ENCODE measurements around the gene SLC27A2.

SLC27A2 gene

DNA sequence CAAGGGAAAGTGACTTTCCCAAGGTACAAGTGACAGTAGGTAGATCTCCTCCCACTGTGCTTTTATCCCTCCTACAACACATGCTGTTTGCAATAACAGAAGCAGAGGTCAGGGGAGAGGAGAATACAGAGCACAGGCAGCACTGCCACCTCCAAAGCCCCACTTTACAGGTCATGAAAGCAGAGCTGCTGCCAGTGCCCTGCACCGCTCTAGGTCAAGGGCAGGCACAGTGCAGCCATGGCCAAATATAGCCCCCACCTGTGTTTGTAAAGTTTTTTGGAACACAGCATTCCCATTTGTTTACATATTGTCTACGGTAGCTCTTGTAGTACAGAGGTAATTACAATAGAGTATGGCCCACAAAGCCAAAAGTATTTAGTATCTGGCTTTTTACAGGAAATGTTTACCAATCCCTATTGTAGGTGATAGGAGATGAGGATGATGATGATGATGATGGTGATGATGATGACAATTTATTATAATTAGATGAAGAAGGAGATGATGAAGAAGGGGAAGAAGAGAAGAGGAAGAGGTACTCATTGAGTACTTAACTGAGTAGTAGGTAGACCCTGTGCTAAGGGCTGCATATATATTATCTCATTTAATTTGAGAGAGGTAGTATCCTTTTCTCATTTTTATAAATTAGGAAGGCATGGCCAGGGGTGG is 63.1 kb downstream of the SLC27A2 start:
- no peak for DNase-seq

DNA sequence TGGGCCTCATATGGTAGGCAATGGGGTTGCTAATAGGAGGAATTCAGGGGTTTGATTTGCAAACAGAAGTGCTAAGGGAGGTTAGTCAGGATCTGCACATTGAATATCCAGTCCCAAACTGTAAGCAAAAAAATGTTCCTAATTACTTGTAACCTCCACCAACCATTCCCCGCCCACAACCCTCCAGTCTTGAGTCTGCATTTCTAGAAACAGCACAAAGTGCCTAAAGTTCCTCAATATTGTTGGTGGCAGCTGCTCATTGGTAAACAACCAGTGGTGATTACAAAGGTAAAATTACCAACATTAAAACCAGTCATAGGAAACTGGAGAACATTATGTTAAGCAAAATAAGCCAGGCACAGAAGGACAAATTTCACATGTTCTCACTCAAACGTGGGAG is 64.6 kb downstream of the SLC27A2 start:
- no peak for DNase-seq

DNA sequence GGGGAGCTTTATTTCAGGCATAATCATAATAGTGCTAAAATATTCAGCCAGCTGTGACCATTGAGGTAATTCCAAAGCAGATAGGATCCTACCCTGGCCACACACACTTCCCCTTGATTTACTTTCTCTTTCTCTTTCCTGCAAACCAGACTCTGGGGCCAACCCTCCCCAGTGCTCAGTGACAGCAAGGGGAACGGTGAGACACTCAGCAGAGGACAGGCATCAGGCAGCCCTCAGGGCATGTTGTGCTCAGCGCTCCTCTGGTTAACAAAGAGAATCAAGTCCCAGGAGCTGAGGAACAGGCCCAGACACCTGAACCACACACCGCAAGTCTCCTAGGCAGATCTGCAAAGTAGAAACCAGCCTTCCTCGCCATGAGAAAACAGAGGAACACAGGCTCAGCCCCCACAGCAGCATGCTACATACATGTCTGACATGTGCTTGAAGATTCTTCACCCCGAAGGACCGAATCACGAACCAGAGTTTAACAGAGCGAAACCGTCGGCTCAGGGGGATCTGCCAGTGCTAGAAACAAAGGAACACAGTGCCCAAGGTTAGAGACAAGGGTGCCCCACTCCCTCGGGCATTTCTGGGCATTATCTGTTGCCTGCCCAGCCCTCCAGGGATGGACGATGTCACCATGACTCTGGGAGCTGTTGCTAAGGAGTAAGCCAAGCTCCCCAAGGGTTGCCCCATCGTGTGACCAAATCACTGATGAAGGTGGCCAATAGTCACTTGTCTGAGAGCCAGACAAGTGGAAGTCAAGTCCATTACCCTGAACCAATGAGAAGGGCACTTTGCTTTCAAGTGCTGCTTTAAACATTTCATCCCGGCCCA is 66.0 kb downstream of the SLC27A2 start:
- no peak for DNase-seq

DNA sequence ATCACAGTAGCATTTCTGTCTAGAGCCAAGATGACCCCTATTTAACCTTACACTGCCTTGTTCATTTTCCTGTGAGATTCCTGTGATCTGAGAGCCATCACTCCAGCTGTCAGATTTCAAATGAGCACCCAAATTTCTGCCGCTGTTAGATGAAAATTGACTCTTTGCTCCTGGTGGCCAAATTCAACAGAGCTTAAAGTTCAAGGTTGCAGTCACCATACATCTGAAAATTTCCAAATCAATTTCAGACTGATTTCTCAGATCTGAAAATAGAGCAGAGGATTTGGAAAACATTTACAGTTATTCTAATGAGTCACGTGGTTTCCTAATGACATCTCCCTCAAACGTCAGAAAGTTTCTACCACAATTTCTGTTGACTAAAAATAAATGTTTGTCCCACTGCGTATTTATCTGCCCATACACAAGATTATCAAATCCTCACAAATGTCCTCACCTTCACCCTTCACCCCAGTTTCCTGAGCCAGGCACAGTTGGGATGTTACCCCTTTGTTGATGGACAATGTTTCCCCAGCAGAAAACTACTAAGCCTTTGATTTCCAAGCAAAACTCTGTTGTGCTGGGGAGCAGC is 67.1 kb downstream of the SLC27A2 start:
- DNase-seq: no peak

DNA sequence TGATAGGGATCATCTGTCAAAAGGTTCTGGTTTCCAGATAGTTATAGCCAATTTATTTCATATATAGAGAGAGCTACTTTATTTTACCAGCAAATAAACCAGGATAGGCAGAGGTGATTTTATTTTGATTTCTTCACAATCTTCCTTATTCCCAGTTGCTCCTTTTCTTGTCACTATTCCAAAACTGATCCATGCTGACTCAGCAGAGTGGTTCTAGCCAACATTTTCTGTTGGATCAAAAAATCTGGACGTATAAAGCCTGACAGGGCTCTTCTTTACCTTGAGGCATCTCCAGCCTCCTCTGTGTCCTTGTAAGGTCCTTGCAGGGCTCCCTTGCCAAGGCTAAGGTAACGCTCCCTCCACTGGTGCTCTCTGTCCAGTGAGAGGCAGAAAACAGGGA is 67.7 kb downstream of the SLC27A2 start:
- no peak for DNase-seq

DNA sequence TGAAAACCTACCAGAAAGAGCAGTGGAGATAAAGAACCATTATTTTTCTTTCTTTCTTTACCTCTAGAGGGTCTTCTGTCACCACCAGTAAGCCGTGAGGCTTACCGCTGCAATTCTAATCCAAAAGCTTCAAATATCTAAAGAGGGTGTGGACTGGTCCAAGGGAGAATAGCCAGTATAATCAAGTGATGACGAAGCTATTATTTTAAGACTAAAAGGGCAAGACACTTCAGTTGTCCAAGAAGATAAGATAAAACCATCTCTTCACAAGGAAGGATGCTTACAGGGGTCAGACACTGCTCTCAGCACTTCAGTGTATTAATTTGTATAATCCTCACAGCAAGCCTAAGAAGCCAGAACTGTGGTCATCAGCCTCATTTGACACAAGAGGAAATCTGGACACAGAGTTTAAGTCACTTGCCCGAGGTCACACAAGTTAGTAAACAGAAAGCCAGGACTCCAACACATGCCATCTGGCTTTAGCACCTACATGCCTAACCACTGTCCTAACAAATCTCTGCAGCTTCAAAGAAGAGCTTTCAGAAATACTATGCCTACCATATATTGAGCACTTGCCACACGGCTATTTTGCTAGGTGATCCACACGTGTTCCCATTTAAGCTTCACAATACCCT is 68.9 kb downstream of the SLC27A2 start:
- DNase-seq: no peak

DNA sequence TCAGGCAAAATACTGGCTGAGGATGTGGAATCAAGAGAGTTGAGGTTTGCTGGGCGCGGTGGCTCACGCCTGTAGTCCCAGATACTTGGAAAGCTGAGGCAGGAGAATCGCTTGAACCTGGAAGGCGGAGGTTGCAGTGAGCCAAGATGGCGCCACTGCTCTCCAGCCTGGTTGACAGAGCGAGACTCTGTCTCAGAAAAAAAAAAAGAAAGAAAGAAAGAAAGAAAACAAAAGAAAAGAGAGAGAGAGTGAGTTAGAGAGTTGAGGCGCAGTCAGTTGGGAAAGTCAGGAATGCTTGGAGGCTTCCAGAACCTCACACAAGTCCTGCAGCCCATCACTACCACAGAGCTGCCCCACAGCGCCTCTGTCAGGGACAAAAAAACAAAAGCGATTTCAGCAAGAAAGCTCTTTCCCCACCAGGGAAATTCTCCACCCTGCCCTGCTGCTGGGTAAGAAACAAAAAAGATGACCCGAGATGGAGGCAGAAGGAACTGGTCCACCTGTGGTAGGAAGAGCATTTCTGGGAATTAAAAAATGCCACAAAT is 69.7 kb downstream of the SLC27A2 start:
- no peak for DNase-seq

DNA sequence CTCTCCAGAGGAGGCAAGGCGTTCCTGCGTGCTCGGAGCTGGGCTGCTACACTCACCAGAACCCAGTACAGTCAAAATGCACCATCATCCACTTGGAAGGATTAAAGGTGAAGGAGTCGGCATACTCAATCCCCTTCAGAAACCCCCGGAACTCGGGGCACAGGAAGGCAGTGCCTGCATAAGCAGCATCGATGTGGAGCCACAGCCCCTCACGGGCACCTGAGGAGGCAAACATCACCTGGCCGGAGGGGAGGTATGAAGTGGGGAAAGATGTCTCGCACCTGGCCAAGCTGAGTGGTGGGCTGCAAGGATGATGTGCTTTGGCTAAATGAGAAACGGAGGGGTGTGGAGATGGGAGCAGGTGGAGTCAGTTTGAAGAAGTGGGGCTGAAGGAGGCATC is 70.6 kb downstream of the SLC27A2 start:
- DNase-seq: no peak

DNA sequence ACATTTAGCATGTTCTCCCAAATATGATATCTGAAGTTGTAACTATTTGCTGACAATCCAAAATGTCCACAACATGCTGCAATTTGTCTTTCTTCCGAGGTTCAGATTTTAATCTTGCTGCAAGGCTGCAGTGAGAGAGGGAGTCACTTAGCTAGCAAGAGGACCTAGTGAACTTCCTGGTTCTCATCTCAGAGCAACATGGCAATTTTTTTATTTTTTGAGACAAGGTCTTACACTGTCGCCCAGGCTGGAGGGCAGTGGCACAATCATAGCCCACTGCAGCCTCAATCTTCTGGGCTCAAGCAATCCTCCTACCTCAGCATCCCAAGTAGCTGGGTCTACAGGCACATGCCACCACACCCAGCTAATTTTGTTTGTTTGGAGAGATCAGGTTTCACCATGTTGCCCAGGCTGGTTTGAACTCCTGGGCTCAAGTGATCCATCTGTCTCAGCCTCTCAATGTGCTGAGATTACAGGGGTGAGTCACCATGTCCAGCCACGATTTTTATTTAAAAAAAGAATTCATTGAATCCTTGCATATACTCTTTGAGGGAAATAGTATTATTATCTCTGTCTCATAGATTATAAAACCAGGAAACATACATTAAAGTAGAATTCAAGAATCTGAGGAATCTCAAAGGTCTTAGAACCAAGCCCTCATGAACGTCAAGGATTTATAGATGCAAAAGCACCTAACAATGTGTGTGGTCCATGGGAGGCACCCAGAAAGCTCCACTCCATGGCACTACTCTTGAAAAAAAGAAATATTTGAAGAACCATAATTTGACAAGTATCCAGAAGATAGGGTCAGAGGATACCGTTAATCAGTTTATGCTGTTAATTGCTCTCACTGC is 74.4 kb downstream of the SLC27A2 start:
- DNase-seq: no peak

DNA sequence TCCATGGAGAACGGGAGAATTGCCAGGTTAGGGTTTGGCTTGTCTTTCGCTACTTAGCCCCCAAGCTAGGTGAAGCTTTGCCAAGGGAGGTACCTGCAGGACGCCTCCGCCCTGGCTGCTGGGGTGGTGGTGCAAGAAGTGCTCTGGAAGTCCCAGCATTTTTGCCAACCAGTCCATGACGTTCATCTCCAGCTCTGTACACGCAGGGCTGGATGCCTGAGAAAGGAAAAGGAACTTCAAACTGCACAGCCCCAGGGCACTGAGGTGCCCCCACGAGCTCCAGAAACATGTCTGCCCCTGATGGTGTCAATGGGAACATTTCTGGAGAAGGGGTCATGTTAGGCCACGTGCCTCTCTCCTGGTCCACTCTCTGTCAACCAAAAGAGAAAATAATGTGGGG is 75.3 kb downstream of the SLC27A2 start:
- no peak for DNase-seq

DNA sequence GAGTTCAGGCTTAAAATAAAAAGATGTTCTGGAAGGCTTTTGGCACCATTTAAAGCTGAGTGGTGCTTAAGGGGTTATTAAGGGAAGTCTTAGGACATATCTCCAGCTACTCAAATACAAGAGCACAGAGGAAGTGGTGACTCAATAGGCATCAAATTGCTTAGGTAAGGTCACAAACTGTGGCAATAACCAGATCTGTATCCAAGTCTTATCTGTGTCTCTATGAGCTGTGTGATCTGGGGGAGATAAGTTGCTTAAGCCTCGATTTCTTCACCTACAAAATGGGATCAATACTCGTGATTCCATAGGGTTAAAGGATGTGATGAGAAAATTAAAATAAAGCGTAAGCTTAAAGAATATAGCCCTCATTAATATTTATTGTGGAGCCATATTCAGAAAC is 75.9 kb downstream of the SLC27A2 start:
- no peak for DNase-seq

DNA sequence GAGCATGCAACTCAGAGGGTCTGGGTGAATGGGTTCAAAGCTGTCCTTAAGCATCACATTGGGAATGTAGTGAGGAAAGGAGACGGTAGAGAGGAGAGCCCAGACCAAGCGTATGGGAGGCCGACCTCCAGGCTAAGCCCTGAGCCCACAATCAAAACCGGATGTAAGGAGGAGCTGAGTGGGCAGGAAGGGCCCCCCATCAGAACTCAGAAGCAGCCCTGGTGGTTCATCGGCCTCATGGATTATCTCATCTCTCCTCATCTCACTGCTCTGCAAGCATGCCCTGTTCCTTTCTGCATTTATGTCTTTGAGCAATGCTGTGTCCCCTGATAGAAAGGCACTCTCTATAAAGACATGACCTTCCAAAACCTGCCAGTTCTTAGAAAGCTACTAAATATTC is 77.3 kb downstream of the SLC27A2 start:
- no peak for DNase-seq

DNA sequence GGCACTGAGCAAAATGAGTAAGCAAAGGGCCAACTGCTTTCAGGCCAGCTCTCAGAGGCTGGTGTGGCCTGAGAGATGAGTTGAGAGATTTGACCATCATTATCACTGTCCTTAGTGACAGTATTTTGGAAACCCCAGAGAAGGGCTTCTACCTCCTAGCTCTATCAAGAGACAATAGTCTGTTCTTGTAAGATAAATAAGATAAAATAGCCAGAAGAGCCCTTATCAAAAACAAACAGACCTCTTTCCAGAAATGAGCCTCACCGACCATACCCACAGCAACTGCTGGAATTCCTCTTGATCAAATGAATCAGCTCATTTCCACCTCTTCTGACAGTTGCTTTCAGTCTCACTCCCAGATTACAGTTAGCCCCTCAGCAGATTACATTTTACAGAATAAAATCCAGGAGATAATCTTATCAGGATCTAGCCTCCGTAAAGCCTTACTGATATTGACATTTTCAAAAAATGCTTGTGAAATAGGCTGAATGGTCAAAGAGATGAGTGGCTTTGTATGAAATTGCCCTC is 79.0 kb downstream of the SLC27A2 start:
- no peak for DNase-seq

DNA sequence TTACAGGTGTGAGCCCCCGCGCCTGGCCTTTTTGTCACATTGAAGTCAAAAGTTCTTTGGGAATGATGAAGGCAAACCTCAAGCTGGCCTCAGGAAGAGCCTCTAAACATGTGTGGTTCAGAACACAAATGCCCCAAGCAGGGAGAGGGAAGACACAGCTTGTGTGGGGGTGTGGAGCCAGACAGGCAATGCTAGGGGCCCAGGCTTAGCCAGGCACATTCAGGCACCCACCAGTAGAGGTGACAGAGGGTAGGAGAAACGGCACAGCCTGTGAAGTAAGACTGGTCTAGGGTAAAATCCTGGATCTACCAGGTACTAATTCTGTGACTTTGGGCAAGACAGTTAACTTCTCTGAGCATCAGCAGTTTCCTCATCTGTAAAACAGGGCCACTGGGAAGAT is 80.0 kb downstream of the SLC27A2 start:
- no peak for DNase-seq

DNA sequence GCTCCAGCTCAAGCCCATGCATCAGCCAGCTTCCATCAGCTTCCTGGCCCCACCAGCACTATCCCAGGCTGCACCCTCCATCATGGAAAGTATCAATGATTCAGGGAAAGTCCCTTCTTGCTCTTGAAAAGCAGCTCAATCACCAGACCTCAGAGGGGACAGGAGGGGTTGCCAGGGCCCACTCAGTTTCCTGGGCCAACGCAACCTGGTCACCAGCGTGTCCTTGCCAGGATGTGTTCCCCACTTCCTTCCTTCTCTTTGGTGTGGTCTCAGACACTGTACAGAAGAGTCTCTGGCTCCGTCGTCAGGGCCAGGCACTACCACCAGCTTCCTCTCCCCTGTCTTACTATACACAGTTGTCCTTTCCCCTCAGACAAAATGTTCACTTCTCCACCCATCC is 80.5 kb downstream of the SLC27A2 start:
- DNase-seq: no peak

DNA sequence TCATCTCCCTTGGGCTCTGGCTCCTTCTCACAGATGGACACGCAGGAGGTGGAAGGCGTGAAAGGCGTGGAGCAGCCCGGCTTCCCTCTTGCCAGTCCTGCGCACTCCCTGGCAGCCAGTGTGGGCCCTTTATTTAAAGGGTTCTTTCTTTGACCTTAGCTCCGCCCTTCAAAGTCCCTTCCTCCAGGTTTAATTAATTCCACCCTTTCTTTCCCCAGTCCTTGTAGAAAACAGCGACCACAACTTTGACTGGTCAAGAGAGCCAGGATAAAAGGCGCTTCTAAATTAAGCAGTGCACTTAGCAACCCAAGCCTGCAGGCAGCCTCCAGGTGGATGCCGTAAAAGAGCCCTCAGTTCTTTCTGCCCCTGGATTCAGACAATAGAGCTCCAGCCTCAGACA is 83.6 kb downstream of the SLC27A2 start, which contains the start of gene HDC:
Gene HDC (minus strand): TSS at position 107 of the 400 bp plus-strand sequence. CDS start 103 bp downstream, at position 4.
- no peak for DNase-seq

DNA sequence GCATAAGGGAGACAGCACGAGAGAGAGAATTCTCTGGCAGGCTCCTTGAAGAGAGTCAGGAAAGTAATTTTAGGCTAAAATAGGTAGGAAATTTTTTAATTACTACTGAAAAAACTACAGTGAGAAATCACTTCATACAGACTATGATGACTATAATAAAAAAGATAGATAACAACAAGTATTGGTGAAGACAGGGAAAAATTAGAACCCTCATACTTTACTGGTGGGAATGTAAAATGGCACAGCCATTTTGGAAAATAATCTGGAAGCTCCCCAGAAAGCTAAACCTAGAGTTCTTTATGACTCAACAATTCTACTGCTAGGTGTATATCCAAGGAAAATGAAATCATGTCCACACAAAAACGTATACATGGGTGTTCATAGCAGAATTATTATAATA is 85.6 kb downstream of the SLC27A2 start:
- DNase-seq: no peak

DNA sequence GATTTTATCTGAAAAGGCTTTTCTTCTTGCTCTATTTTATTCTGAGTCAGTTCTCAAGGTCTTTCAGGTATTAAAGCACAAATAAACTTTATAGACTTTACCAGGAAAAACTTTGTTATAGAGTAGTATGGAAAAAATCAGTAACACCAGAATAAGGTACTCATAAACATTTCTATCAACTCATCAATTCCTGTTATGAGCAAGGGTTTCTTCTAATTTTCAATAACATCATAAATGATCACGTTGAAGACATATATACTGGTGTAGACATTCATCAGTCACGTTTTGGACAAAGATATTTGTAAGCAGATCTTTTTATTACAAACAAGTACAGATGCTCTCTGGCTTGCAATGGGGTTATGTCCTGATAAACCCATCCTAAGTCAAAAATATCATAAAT is 93.1 kb downstream of the SLC27A2 start:
- DNase-seq: no peak

DNA sequence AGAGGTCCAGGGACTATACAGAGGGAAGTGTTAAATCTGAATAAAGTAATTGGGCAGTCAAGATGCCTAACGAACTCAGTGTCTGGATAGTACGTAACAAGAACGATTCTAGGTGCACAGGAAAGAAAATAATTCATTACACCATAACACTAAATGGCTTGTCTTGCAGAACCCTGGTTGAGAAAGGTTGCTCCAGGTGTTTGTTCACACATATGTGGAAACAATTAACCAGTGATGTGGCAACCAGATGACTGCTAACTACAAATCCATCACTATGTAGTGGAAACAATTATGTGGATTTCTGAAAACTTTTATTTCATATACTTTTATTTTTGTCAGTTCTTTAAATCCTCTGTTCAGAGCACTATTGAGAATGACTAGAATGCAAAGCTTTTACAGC is 93.9 kb downstream of the SLC27A2 start:
- DNase-seq: no peak

DNA sequence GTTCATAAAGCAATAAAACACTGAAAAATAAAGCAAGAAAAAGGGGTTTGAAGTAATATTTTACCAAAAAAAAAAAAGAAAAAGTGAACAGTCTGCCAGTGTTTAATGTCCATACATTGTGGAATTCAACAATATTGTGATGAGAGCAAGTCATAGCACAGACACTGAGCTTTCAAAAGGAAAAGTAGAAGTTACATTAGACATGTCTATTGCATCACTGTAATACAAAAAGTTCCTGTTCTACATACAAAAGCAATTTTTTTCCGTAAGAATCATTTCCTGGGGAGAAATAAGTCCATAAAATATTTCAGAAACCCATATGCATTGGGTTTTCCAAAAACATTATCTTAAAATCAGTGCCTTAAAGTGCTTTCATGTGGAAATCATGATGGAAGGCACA is 95.4 kb downstream of the SLC27A2 start:
- DNase-seq: no peak

DNA sequence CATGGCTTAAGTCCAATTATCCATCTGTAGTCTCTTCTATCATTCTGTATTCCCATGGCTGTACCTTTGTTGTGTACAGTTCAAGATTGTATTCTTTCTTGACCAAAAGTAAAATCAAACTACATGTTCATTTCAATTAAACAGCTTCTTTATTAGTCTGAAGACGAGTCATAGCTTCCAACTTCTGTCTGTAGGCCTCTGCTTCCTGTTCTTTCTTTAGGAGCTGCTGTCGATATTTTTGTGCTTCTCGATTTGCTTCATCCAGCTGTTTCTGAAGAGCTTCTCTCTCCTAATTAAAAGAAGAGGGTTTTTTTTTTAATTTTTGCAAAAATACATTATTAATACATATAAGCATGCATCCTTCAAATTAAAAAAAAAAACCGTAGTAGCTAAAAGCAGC is 96.5 kb downstream of the SLC27A2 start:
- DNase-seq: no peak

DNA sequence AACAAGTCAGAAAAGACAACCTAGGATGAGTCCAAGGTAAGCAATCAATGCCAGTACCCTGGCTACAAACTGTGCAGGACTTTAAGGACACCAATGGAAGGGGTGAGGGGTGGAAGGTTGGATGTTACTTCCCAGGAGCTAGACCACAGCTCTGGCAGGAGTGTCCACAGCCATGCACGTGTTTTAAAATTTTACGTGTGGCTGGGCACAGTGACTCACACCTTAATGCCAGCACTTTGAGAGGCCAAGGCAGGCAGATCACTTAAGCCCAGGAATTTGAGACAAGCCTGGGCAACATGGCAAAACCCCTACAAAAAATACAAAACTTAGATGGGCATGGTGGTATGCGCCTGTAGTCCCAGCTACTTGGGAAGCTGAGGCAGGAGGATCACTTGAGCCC is 98.3 kb downstream of the SLC27A2 start:
- DNase-seq: no peak
